Stomach smooth muscle (tissue), 2 donors: ENCODE data around the gene RNF126.

Experiments used
- H3K27ac ChIP-seq: one replicate; pipeline ENCODE4 v1.7.0; 2013; ENCODE audit warnings: mild to moderate bottlenecking, low read length, inconsistent platforms
- H3K27me3 ChIP-seq, 2 donors: one replicate each; pipeline ENCODE4 v1.7.0; 2013; ENCODE audit warnings: low read length in 2 of 2; ENCODE audit not compliant: insufficient read depth in 2 of 2, control insufficient read depth in 1 of 2
- H3K36me3 ChIP-seq, 2 donors: one replicate each; pipeline ENCODE4 v1.7.0; 2013; ENCODE audit warnings: low read length in 2 of 2; ENCODE audit not compliant: control insufficient read depth in 2 of 2, insufficient read depth in 2 of 2
- H3K4me1 ChIP-seq: one replicate; pipeline ENCODE4 v1.7.0; 2013; ENCODE audit warnings: low read length; ENCODE audit not compliant: control insufficient read depth, insufficient read depth
- H3K4me3 ChIP-seq, 2 donors: one replicate each; pipeline ENCODE4 v1.7.0; 2013; ENCODE audit warnings: low read length in 2 of 2
- H3K9ac ChIP-seq, 2 donors: one replicate each; pipeline ENCODE4 v1.7.0; 2013; ENCODE audit warnings: low read length in 2 of 2, mild to moderate bottlenecking in 1 of 2
- H3K9me3 ChIP-seq, 2 donors: one replicate each; pipeline ENCODE4 v1.7.0; 2013; ENCODE audit warnings: low read length in 2 of 2; ENCODE audit not compliant: control insufficient read depth in 2 of 2
- donor health status: healthy.
- donor health status: Pancreatic carcinoma.

The RNF126 gene

GRCh38 chr19:644363-644762, 18.7 kb downstream of the RNF126 start:
- no peak overlapping the region for H3K27ac ChIP-seq
- H3K27me3 ChIP-seq, result no peaks in the 10 kb centered on the region
- peaks cover 0 to 7% of the 10 kb centered on the region in 2 donors for H3K36me3 ChIP-seq
- no peaks in the 10 kb centered on the region for H3K9me3 ChIP-seq
- H3K4me3 ChIP-seq, result no peak overlapping the region
- H3K9ac ChIP-seq, result no peak overlapping the region
- H3K4me1 ChIP-seq, result peaks cover 1% of the 10 kb centered on the region

GRCh38 chr19:643736-644135, 19.3 kb downstream of the RNF126 start:
- no peaks in the 10 kb centered on the region for H3K9me3 ChIP-seq
- H3K27ac ChIP-seq, result no peak overlapping the region
- no peak overlapping the region for H3K4me3 ChIP-seq
- H3K27me3 ChIP-seq, result no peaks in the 10 kb centered on the region
- no peak overlapping the region for H3K9ac ChIP-seq
- H3K36me3 ChIP-seq, result peaks cover 0 to 4% of the 10 kb centered on the region in 2 donors
- H3K4me1 ChIP-seq, result peaks cover 8% of the 10 kb centered on the region

- Histone ChIP-seq H3K9ac (no peak overlapping the region), H3K27me3 (no peaks in the 10 kb centered on the region), H3K9me3 (no peaks in the 10 kb centered on the region), H3K27ac (no peak overlapping the region), H3K4me1 (peaks cover 10% of the 10 kb centered on the region), H3K4me3 (no peak overlapping the region), H3K36me3 (peaks cover 0 to 4% of the 10 kb centered on the region in 2 donors)
Observed at GRCh38 chr19:642767-643727, 20.0 kb downstream of the RNF126 start.

GRCh38 chr19:641702-642101, 21.3 kb downstream of the RNF126 start:
- no peaks in the 10 kb centered on the region for H3K9me3 ChIP-seq
- H3K27me3 ChIP-seq, result no peaks in the 10 kb centered on the region
- peaks cover 10% of the 10 kb centered on the region for H3K4me1 ChIP-seq
- peaks cover 0 to under 1% of the 10 kb centered on the region in 2 donors for H3K36me3 ChIP-seq
- H3K27ac ChIP-seq, result no peak overlapping the region
- H3K4me3 ChIP-seq, result no peak overlapping the region
- H3K9ac ChIP-seq, result no peak overlapping the region

GRCh38 chr19:640606-641189, 22.3 kb downstream of the RNF126 start:
- Histone ChIP-seq H3K9ac (no peak overlapping the region), H3K9me3 (no peaks in the 10 kb centered on the region), H3K36me3 (no peaks in the 10 kb centered on the region), H3K4me1 (peaks cover 10% of the 10 kb centered on the region), H3K27ac (no peak overlapping the region), H3K4me3 (no peak overlapping the region), H3K27me3 (no peaks in the 10 kb centered on the region)

- Histone ChIP-seq H3K27me3 (no peaks in the 10 kb centered on the region), H3K4me1 (peaks cover 10% of the 10 kb centered on the region), H3K9ac (no peak overlapping the region), H3K4me3 (peak overlapping the region in 1 of 2 donors; percentile 62), H3K9me3 (no peaks in the 10 kb centered on the region), H3K36me3 (no peaks in the 10 kb centered on the region), H3K27ac (no peak overlapping the region)
Observed at GRCh38 chr19:640161-640558, 22.9 kb downstream of the RNF126 start.

- Histone ChIP-seq H3K4me1 (peaks cover 11% of the 10 kb centered on the region), H3K27me3 (no peaks in the 10 kb centered on the region), H3K9ac (peak within 1 kb of the TSS; percentile 32 to 36), H3K9me3 (no peaks in the 10 kb centered on the region), H3K36me3 (no peaks in the 10 kb centered on the region), H3K27ac (no peak within 1 kb of the TSS), H3K4me3 (peak within 1 kb of the TSS; percentile 62 to 71)
Observed at GRCh38 chr19:639253-640160, 23.5 kb downstream of the RNF126 start, which contains the start of gene FGF22. TSS of gene FGF22 (plus strand) at chr19:639879. CDS start at chr19:639926, 47 bp downstream.

- no peaks in the 10 kb centered on the region for H3K27me3 ChIP-seq
- peaks cover 17% of the 10 kb centered on the region for H3K4me1 ChIP-seq
- no peak overlapping the region for H3K27ac ChIP-seq
- H3K9me3 ChIP-seq, result no peaks in the 10 kb centered on the region
- H3K36me3 ChIP-seq, result no peaks in the 10 kb centered on the region
- peak overlapping the region in 1 of 2 donors; percentile 32 for H3K9ac ChIP-seq
- H3K4me3 ChIP-seq, result peak overlapping the region; percentile 62 to 71
Observed at GRCh38 chr19:638906-639252, 24.1 kb downstream of the RNF126 start.

GRCh38 chr19:634975-635652, 27.9 kb downstream of the RNF126 start:
- no peak overlapping the region for H3K4me3 ChIP-seq
- no peaks in the 10 kb centered on the region for H3K27me3 ChIP-seq
- H3K36me3 ChIP-seq, result no peaks in the 10 kb centered on the region
- H3K9ac ChIP-seq, result no peak overlapping the region
- no peaks in the 10 kb centered on the region for H3K9me3 ChIP-seq
- H3K27ac ChIP-seq, result no peak overlapping the region
- peaks cover 36% of the 10 kb centered on the region for H3K4me1 ChIP-seq
